Measurements from ENCODE around the gene MGLL.

DNA sequence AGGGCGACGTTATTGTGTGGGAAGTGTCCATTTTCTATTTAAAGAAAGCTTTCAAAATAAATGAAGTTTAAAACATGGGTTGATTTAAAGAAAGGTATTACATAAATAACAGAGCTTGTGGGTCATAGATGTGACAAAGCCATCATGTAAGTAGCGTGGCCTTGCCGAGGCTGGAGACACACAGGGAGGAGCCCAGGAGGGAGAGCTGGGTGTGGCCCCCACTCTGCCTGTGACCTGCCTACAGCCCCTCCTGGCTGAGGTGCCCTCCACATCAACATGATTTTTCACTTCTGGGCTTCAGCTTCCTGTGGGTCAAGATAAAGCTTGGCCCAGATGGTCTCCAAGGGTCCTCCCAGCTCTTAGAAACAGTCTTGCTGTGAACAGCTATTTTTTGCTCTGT lies 12.5 kb upstream of the MGLL start:
- TF ChIP-seq, protein P1, sequence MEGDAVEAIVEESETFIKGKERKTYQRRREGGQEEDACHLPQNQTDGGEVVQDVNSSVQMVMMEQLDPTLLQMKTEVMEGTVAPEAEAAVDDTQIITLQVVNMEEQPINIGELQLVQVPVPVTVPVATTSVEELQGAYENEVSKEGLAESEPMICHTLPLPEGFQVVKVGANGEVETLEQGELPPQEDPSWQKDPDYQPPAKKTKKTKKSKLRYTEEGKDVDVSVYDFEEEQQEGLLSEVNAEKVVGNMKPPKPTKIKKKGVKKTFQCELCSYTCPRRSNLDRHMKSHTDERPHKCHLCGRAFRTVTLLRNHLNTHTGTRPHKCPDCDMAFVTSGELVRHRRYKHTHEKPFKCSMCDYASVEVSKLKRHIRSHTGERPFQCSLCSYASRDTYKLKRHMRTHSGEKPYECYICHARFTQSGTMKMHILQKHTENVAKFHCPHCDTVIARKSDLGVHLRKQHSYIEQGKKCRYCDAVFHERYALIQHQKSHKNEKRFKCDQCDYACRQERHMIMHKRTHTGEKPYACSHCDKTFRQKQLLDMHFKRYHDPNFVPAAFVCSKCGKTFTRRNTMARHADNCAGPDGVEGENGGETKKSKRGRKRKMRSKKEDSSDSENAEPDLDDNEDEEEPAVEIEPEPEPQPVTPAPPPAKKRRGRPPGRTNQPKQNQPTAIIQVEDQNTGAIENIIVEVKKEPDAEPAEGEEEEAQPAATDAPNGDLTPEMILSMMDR (IDR thresholded peaks at IDR 0.05) = no peak
- TF ChIP-seq POLR2A (IDR thresholded peaks at IDR 0.05) = no peak
